CD14-positive monocyte (primary cell): ENCODE results near the gene CNOT6L. TPM values are rescaled to one million over a fixed set of nuclear protein-coding genes. Genes with fewer than 3 reads are reported as not detected.

Experiments used
- DNase-seq, 3 donors: peaks; one replicate each; pipeline ENCODE4 v3.0.0-alpha.2; 2011 to 2022
- H2AFZ ChIP-seq: 2 replicates; pipeline ENCODE4 v1.6.0; 2012; ENCODE audit warnings: mild to moderate bottlenecking, low read depth, low read length, inconsistent platforms; ENCODE audit not compliant: insufficient read depth, poor library complexity, severe bottlenecking
- H3K27ac ChIP-seq, 2 donors: 1 replicate in 1 of 2; 2 replicates in 1 of 2; pipeline ENCODE4 v1.5.1; 2012 to 2013; ENCODE audit warnings: low read length in 2 of 2, control low read depth in 1 of 2, inconsistent platforms in 1 of 2, low read depth in 1 of 2, mild to moderate bottlenecking in 1 of 2
- H3K27me3 ChIP-seq, 2 donors: one replicate each; pipeline versions ENCODE4 v1.6.0 to v1.6.1; 2011 to 2013; ENCODE audit warnings: low read length in 2 of 2; ENCODE audit not compliant: control insufficient read depth in 2 of 2, insufficient read depth in 2 of 2
- H3K36me3 ChIP-seq, 2 donors: replicated peaks in 1 of 2; 1 replicate in 1 of 2; 2 replicates in 1 of 2; pipeline versions ENCODE4 v1.5.1 to v1.6.1; 2012 to 2013; ENCODE audit warnings: low read length in 2 of 2, control low read depth in 1 of 2, inconsistent platforms in 1 of 2, mild to moderate bottlenecking in 1 of 2; ENCODE audit not compliant: insufficient read depth in 2 of 2, control insufficient read depth in 1 of 2
- H3K4me1 ChIP-seq, 2 donors: 1 replicate in 1 of 2; 2 replicates in 1 of 2; pipeline versions ENCODE4 v1.5.1 to v1.6.1; 2012 to 2013; ENCODE audit warnings: low read length in 2 of 2, control low read depth in 1 of 2, inconsistent platforms in 1 of 2, mild to moderate bottlenecking in 1 of 2, moderate library complexity in 1 of 2; ENCODE audit not compliant: insufficient read depth in 2 of 2, control insufficient read depth in 1 of 2
- H3K4me2 ChIP-seq: replicated peaks from 2 replicates; pipeline ENCODE3; 2012; ENCODE audit warnings: low read length, moderate library complexity, mild to moderate bottlenecking; ENCODE audit not compliant: poor library complexity, severe bottlenecking; ENCODE audit errors: extremely low read depth
- H3K4me3 ChIP-seq, 3 experiments: fragments of 200-600 bp in 1 of 3; sonication (generic) in 1 of 3; replicated peaks in 1 of 3; 1 replicate in 2 of 3; 2 replicates in 1 of 3; pipeline ENCODE4 v1.5.1; 2011 to 2013; ENCODE audit warnings: low read length in 3 of 3, mild to moderate bottlenecking in 3 of 3, control low read depth in 2 of 3, low read depth in 2 of 3, inconsistent platforms in 1 of 3, moderate library complexity in 1 of 3
- H3K79me2 ChIP-seq: 2 replicates; pipeline ENCODE4 v1.6.0; 2012; ENCODE audit warnings: mild to moderate bottlenecking, control low read depth, inconsistent platforms, low read length, moderate library complexity; ENCODE audit not compliant: insufficient read depth
- H3K9ac ChIP-seq: 2 replicates; pipeline ENCODE4 v1.6.0; 2017; ENCODE audit warnings: low read length, mild to moderate bottlenecking; ENCODE audit not compliant: insufficient read depth, poor library complexity, severe bottlenecking
- H3K9me3 ChIP-seq, 2 donors: replicated peaks in 1 of 2; 1 replicate in 1 of 2; 2 replicates in 1 of 2; pipeline versions ENCODE4 v1.5.1 to v1.6.1; 2012 to 2013; ENCODE audit warnings: low read length in 2 of 2, control low read depth in 1 of 2; ENCODE audit not compliant: control insufficient read depth in 1 of 2, insufficient read depth in 1 of 2
- H4K20me1 ChIP-seq: 2 replicates; pipeline ENCODE4 v1.6.0; 2012; ENCODE audit warnings: mild to moderate bottlenecking, low read length, control low read depth, moderate library complexity; ENCODE audit not compliant: insufficient read depth
- H3K27ac Mint-ChIP-seq, 7 donors: one replicate each; pipeline ENCODE4 v1.8.0; 2020; ENCODE audit warnings: mild to moderate bottlenecking in 7 of 7, mixed read lengths in 7 of 7, moderate library complexity in 6 of 7, inconsistent platforms in 2 of 7
- H3K27me3 Mint-ChIP-seq, 3 donors: one replicate each; pipeline ENCODE4 v1.8.0; 2021 to 2022; ENCODE audit warnings: low read depth in 3 of 3, mild to moderate bottlenecking in 3 of 3, mixed read lengths in 3 of 3, moderate library complexity in 3 of 3, inconsistent platforms in 1 of 3
- H3K36me3 Mint-ChIP-seq, 2 donors: one replicate each; pipeline ENCODE4 v1.8.0; 2020; ENCODE audit warnings: mixed read lengths in 2 of 2, inconsistent platforms in 1 of 2, mild to moderate bottlenecking in 1 of 2
- H3K4me1 Mint-ChIP-seq: one replicate; pipeline ENCODE4 v1.8.0; 2020; ENCODE audit warnings: mild to moderate bottlenecking, mixed read lengths
- H3K4me3 Mint-ChIP-seq, 2 donors: one replicate each; pipeline ENCODE4 v1.8.0; 2020; ENCODE audit warnings: mild to moderate bottlenecking in 2 of 2, mixed read lengths in 2 of 2, moderate library complexity in 1 of 2
- H3K9me3 Mint-ChIP-seq, 7 donors: one replicate each; pipeline ENCODE4 v1.8.0; 2020 to 2022; ENCODE audit warnings: mixed read lengths in 7 of 7, mild to moderate bottlenecking in 6 of 7, moderate library complexity in 6 of 7, inconsistent platforms in 2 of 7
- WGBS: methylation state at CpG from one replicate; pipeline ENCODE4 v1.1.5; 2013; ENCODE audit warnings: missing lambda C conversion rate; ENCODE audit not compliant: insufficient coverage; 5-methylcytosine and 5-hydroxymethylcytosine counted together
- intact Hi-C, 2 donors: fragments of 100-400 bp; cut with micrococcal nuclease; formaldehyde crosslinking; loops; one replicate each; pipeline versions ENCODE4 v1.15.0 to v1.15.1; 2023
- polyA plus RNA-seq, 3 donors: library from polyadenylated mRNA; depleted of rRNA in 1 of 3; unstranded in 2 of 3; stranded (reverse) in 1 of 3; fragments of 300-500 nt in 2 of 3; fragments of >200 nt in 1 of 3; fragmentation: Illumina TruSeq in 2 of 3; gene quantifications; 1 replicate in 2 of 3; 2 replicates in 1 of 3; pipeline ENCODE4 v1.2.3, GENCODE V29; 2012 to 2021
- TF ChIP-seq, protein P1 (sequence below): fragments of 200-600 bp; IDR thresholded peaks from one replicate; pipeline ENCODE4 v1.8.0; 2022; ENCODE audit warnings: antibody characterized with exemption, mild to moderate bottlenecking

CNOT6L gene
- polyA plus RNA-seq, 3 donors, result 16.1 to 26.4 (median 26.3) TPM

GRCh38 chr4:77681792-77682191 is 137.4 kb downstream of the CNOT6L start:
- no peaks in the 10 kb centered on the region for H3K9me3 ChIP-seq
- H3K4me2 ChIP-seq, result no peak overlapping the region
- no peak overlapping the region for H3K27ac ChIP-seq
- intact Hi-C loops, result no loop called here
- no peaks in the 10 kb centered on the region for H3K79me2 ChIP-seq
- 96% methylated on average over 10 of the region's 11 CpGs for WGBS
- no peak overlapping the region for H3K9ac ChIP-seq
- Mint-ChIP-seq H3K4me3 (no peak overlapping the region), H3K9me3 (peaks cover 0 to 16% (median 6%) of the 10 kb centered on the region in 7 donors), H3K27ac (no peak overlapping the region), H3K27me3 (peaks cover 0 to 3% (median 2%) of the 10 kb centered on the region in 3 donors), H3K36me3 (no peaks in the 10 kb centered on the region), H3K4me1 (no peaks in the 10 kb centered on the region)
- no peaks in the 10 kb centered on the region for H4K20me1 ChIP-seq
- no peak for DNase-seq
- no peaks in the 10 kb centered on the region for H3K27me3 ChIP-seq
- H3K36me3 ChIP-seq, result no peaks in the 10 kb centered on the region
- no peak overlapping the region for H3K4me3 ChIP-seq
- TF ChIP-seq, protein P1, sequence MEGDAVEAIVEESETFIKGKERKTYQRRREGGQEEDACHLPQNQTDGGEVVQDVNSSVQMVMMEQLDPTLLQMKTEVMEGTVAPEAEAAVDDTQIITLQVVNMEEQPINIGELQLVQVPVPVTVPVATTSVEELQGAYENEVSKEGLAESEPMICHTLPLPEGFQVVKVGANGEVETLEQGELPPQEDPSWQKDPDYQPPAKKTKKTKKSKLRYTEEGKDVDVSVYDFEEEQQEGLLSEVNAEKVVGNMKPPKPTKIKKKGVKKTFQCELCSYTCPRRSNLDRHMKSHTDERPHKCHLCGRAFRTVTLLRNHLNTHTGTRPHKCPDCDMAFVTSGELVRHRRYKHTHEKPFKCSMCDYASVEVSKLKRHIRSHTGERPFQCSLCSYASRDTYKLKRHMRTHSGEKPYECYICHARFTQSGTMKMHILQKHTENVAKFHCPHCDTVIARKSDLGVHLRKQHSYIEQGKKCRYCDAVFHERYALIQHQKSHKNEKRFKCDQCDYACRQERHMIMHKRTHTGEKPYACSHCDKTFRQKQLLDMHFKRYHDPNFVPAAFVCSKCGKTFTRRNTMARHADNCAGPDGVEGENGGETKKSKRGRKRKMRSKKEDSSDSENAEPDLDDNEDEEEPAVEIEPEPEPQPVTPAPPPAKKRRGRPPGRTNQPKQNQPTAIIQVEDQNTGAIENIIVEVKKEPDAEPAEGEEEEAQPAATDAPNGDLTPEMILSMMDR, result no peak
- H2AFZ ChIP-seq, result no peak overlapping the region
- no peaks in the 10 kb centered on the region for H3K4me1 ChIP-seq

GRCh38 chr4:77676842-77677241 is 142.3 kb downstream of the CNOT6L start:
- Histone ChIP-seq H3K36me3 (no peaks in the 10 kb centered on the region), H3K4me1 (no peaks in the 10 kb centered on the region), H3K9ac (no peak overlapping the region), H3K9me3 (no peaks in the 10 kb centered on the region), H3K27ac (no peak overlapping the region), H3K27me3 (no peaks in the 10 kb centered on the region), H3K4me3 (no peak overlapping the region), H4K20me1 (no peaks in the 10 kb centered on the region), H3K79me2 (no peaks in the 10 kb centered on the region), H2AFZ (no peak overlapping the region), H3K4me2 (no peak overlapping the region)
- no CpG with 5 or more reads among the region's 3 CpGs for WGBS
- intact Hi-C loops, result no loop called here
- Mint-ChIP-seq H3K36me3 (no peaks in the 10 kb centered on the region), H3K27me3 (peaks cover 0 to 5% (median 0%) of the 10 kb centered on the region in 3 donors), H3K27ac (no peak overlapping the region), H3K9me3 (peaks cover 0 to 6% (median 3%) of the 10 kb centered on the region in 7 donors), H3K4me1 (no peaks in the 10 kb centered on the region), H3K4me3 (no peak overlapping the region)
- TF ChIP-seq, protein P1, result no peak
- DNase-seq, result no peak
